ENCODE measurements around the gene ZNF385A.
"Not testable (repeated sequence)": the region's sequence is repeated elsewhere in the genome, so short reads cannot be mapped to it uniquely, and the experiment has no call there.

ZNF385A gene

GRCh38 chr12:54330442-54330841, 54.1 kb downstream of the ZNF385A start:
- no peak for DNase-seq (ENCODE audit: low read depth in 2 of 3, low spot score in 2 of 3)

- no peak for DNase-seq (ENCODE audit: low read depth in 2 of 3, low spot score in 2 of 3)
Measured at GRCh38 chr12:54329759-54330158, 54.8 kb downstream of the ZNF385A start.

- DNase-seq (ENCODE audit: low read depth in 2 of 3, low spot score in 2 of 3), result no peak
Measured at GRCh38 chr12:54328595-54329337, 55.8 kb downstream of the ZNF385A start.

- DNase-seq (ENCODE audit: low read depth in 2 of 3, low spot score in 2 of 3), result not testable (repeated sequence)
Measured at GRCh38 chr12:54325442-54326109, 59.0 kb downstream of the ZNF385A start.

GRCh38 chr12:54324617-54325441, 59.7 kb downstream of the ZNF385A start, which contains the start of gene COPZ1:
Gene COPZ1 (plus strand): TSS chr12:54325131. CDS start chr12:54325164, 33 bp downstream.
- DNase-seq (ENCODE audit: low read depth in 2 of 3, low spot score in 2 of 3), result peak; percentile 74 to 81 (median 78)

- DNase-seq (ENCODE audit: low read depth in 2 of 3, low spot score in 2 of 3), result no peak
Measured at GRCh38 chr12:54321363-54321762, 63.2 kb downstream of the ZNF385A start.
